Placental pericyte (primary cell): ENCODE data around the gene RAB3GAP1. TPM values are rescaled to one million over a fixed set of nuclear protein-coding genes. Genes with fewer than 3 reads are reported as not detected.

Experiments
- small RNA-seq: library from RNA; depleted of rRNA; stranded (forward); fragments of <200 nt; gene quantifications from one replicate; pipeline ENCODE3, GENCODE V24; 2012; ENCODE audit warnings: low replicate concordance
- total RNA-seq: library from RNA; depleted of rRNA; stranded (reverse); fragments of >200 nt; gene quantifications from 2 replicates; pipeline ENCODE4 v1.2.3, GENCODE V29; 2012

Gene RAB3GAP1
- 65.9 and 66.3 TPM in 2 replicates for total RNA-seq

DNA sequence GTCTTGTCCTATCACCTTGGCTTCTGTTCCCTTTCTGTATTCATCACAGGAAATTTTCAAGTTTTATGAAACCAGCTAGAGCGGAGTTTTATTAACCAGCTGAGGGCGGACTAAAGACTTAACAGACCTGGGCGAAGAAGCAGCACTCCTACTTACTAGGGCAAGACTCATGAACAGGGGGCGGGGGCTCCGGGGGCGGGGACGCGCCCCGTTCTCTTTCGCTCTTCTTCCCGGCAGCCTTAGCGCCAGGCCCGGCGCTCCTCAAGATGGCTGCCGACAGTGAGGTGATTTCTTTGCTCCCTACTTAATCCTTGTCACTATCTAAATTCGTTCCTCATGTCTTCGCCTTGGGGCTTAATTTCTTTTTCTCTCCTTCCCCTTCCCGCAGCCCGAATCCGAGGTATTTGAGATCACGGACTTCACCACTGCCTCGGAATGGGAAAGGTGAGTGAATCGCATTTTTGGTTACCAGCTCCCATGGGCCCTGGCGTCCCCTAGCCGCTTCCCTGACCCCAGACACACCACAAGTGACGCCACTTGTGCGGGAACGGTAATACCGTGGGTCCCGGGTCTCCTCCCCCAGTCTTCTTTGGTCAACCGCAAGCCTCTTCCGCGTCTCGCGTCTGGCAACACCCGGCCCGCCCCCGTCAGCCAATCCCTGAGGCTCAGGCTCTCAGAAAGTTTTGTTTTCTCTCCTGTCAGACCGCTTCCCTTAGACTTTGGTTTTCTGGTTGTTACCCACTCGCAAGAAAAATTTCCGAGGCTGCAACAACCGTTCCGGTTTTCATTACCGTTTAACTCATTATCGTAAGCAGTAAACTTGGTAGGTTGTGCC is at the start of gene RAB3GAP1:
Gene RAB3GAP1 (plus strand): TSS at position 251 of the 835 bp plus-strand sequence. CDS start 16 bp downstream, at position 267.

DNA sequence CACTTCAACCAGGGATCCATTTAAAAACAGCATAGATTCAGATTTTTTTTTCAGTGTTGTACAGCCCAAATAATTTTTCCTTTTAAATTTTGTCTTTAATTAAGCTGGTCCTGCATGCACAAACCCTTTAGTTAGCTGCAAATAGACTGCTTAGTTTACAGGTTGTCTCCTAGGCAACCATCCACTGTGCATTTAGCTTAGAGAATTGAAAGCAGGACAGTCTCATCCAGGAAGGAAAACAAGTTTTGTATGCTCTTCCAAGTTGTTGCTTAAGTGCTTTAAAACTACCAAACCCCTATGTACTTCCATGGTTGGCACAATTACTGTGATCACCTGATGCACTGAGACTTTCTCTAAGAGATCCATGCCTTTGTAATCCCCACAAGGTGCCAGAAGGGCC is 4.8 kb upstream of the RAB3GAP1 start, which contains the start of gene MAP3K19:
Gene MAP3K19 (minus strand): TSS at position 148 of the 400 bp plus-strand sequence. CDS start 22,800 bp downstream, outside the sequence.

Small RNAs within 50 kb of the gene (small RNA-seq; reads per million reads assigned to genes)
- not detected for gene SNORA40B

Other genes starting within 250 kb of the RAB3GAP1 start
- gene ACMSD, start 213.7 kb upstream of the RAB3GAP1 start, total RNA-seq = not detected in 2 replicates
- 20.6 and 28.6 TPM in 2 replicates for gene CCNT2, start 133.5 kb upstream of the RAB3GAP1 start, total RNA-seq
- not detected in 2 replicates for gene MAP3K19, start 4.8 kb upstream of the RAB3GAP1 start, total RNA-seq